DMS114 treated with DMSO at 0.1 percent for 48 hours (cell line): ENCODE results near the gene RELB.

Experiments used
- DNase-seq: peaks from one replicate; lab custom pipeline; 2025; ENCODE audit not compliant: unreplicated experiment; lab: John Stamatoyannopoulos, UW

The RELB gene

DNA sequence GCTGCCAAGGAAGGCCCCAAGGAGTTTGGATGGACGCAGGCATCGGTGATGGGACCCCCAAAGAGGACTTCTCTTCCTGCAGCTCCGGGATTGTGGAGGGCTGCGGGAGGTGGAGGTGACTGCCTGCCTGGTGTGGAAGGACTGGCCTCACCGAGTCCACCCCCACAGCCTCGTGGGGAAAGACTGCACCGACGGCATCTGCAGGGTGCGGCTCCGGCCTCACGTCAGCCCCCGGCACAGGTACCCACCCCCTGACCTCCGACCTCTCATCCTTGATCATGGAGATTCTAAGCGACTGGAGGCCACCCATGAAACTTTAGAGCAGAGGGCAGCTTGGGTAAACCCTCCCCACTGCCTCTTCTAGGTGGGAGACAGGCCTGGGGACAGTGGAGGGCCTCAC lies 20.7 kb downstream of the RELB start:
- no peak for DNase-seq

- DNase-seq: no peak
Measured at GRCh38 chr19:45023048-45023447, 21.8 kb downstream of the RELB start.

DNA sequence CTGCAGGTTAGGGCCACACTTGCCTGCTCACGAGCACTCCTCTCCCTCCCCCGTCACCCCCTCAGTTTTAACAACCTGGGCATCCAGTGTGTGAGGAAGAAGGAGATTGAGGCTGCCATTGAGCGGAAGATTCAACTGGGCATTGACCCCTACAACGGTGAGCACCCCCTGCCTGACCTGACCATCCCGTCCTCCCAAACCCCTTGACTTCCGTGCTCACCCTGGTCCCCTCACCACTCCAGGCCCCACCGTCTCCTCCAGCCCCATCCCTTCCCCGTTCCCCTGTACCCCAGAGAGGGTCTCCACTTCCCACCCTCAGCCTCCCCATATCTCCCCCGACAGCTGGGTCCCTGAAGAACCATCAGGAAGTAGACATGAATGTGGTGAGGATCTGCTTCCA lies 24.0 kb downstream of the RELB start:
- DNase-seq: no peak

- DNase-seq: no peak
Measured at GRCh38 chr19:45027371-45027770, 26.1 kb downstream of the RELB start.

- DNase-seq: no peak
Measured at GRCh38 chr19:45030825-45031224, 29.6 kb downstream of the RELB start.

- DNase-seq: no peak
Measured at GRCh38 chr19:45032421-45032820, 31.2 kb downstream of the RELB start.

GRCh38 chr19:45035755-45036154 lies 34.5 kb downstream of the RELB start:
- no peak for DNase-seq

DNA sequence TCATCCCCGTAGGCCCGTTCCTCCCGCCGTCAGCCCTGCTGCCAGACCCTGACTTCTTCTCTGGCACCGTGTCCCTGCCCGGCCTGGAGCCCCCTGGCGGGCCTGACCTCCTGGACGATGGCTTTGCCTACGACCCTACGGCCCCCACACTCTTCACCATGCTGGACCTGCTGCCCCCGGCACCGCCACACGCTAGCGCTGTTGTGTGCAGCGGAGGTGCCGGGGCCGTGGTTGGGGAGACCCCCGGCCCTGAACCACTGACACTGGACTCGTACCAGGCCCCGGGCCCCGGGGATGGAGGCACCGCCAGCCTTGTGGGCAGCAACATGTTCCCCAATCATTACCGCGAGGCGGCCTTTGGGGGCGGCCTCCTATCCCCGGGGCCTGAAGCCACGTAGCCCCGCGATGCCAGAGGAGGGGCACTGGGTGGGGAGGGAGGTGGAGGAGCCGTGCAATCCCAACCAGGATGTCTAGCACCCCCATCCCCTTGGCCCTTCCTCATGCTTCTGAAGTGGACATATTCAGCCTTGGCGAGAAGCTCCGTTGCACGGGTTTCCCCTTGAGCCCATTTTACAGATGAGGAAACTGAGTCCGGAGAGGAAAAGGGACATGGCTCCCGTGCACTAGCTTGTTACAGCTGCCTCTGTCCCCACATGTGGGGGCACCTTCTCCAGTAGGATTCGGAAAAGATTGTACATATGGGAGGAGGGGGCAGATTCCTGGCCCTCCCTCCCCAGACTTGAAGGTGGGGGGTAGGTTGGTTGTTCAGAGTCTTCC lies 36.3 kb downstream of the RELB start:
- DNase-seq: no peak

DNA sequence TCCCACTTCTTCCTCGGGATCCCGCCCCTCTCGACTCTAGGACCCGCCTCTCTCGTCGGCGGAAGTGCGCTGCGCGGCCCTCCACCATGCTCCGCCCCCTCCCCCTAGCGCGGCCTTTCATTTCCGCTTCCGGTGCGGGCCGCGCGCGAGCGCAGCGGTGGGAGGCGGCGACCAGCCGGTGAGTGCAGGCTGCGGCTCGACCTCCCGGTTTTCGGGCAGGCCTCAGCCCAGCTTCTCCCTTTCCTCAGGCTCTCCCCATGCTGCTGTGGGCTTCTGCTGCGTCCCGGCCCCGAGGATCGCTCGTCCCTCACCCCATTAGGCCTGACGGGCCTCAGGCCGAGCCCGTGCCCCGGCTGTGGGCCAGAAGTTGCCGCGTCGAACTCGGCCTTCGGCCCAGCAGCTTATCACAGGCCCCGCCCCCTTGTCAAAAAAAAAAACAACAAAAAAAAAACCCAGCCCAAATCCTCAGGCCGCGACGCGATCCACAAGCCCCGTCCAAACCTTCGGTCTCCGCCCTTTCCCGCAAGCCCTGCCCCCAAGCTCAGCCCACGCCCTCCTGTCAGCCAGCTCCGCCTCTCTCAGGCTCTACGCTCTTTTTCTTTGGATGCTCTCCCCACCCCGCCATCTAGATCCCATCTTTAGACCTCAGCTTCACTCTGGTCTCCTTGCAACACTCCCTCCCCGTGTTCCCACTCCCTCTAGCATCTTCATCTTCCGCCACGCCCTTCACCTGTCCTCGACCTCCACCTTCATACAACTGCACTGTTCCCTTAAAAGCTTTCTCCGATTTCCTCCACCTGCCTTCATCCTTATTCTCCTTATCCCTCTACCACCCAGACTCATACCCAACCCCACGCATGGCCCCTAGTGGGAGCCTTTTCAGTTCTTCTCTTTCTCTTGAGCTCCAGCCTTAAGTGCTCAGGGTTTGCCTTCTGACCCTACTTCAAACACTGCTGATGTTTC lies 37.9 kb downstream of the RELB start, which contains the start of gene CLASRP:
CLASRP (plus strand) TSS at position 115 of the 963 bp plus-strand sequence. CDS start 1,168 bp downstream, outside the sequence.
- peak; percentile 77 for DNase-seq

GRCh38 chr19:45040059-45040771 lies 39.0 kb downstream of the RELB start:
- DNase-seq: no peak

DNA sequence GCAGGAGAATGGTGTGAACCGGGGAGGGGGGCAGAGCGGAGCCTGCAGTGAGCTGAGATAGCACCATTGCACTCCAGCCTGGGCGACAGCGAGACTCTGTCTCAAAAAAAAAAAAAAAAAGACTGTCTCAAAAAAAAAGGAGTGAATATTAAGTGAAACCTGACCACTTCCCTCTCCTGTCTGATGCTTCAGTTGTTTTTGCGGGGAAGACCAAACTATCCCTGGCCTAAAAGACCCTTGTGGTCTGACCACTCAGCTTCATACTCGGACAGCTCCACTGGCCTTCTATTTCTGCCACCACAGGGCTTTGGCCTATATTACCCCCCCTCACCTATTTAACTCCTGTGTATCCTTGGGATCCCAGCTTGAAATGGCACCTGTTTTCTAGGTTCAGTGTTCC lies 39.9 kb downstream of the RELB start:
- DNase-seq: no peak

DNA sequence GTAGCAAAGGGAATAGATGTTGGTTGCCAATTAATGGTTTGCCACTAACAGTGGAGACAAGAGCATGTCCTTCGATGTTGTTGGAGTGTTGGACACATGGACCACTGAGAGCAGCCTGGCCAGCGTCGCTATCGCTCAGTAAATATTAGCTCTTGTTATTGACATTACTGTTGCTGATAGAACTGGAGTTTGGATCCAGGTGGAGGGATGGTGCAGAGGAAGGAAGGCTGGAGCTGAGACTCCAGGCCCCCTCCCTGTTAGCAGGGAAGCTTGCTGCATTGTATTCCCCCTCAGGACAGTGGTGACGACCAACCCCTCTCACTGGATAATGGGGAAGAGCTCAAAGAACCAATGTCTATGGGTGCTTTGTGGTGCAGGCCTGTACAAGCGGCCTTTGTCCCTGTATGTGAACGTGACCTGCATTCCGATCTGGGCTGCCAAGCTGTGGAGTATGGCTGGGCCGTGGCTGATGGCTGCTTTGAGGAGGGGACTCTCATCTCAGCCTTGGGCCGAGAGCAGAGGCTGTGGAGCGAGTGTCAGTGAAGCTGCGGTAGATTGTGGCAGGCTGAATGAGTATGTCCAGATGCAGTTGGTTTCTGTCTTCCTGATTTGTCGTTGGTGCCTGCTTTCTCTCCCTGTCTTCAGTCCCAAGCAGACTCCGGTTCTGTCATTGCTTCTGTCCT lies 44.5 kb downstream of the RELB start:
- no peak for DNase-seq

- DNase-seq: no peak
Measured at GRCh38 chr19:45046355-45046754, 45.1 kb downstream of the RELB start.

GRCh38 chr19:45047188-45047797 lies 46.0 kb downstream of the RELB start:
- DNase-seq: no peak

- DNase-seq: no peak
Measured at GRCh38 chr19:45049073-45049736, 47.9 kb downstream of the RELB start.

DNA sequence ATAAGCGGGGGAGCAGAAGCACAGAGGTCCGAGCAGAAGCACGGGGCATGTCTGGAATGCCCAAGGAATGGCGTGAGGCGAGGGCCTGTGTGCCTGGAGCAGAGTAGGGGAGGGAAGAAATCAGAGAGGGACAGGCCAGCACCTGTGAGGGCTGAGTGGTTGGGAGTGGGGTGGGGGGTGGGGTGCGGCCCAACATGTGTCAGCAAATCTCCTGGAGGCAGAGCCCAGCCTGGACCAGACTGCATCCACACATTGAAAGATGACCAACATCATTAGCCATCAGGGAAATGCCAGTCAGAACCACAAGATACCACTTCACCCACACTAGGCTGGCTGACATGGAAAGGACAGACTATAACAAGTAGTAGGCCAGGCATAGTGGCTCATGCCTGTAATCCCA lies 48.8 kb downstream of the RELB start:
- DNase-seq: no peak

DNA sequence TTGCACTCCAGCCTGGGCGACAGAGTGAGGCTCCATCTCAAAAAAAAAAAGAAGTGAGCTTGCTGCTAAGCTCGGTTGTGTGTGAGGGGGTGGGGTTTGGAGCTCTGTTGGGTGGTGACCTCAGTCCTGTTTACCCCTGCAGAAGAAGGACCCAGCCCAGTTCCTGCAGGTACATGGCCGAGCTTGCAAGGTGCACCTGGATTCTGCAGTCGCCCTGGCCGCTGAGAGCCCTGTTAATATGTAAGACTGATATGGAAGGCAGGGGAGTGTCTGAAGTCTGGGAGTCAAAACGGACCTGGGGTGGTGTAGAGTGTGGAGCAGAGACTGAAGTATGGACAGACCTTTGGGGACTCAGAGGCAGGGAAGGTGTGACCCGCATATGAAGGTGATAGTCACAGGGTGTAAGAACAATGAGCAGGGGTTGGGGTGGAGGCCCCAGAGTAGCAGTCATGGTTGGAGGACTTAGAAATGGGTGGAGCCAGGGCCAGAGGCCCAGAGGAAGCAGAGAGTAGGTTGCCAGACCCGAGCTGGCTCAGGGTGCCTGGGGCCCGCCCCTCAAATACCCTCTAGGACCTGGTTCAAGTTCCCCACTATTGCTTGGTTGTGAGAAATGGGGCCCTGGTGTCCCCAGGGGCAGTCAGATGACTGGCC lies 50.8 kb downstream of the RELB start:
- DNase-seq: no peak

DNA sequence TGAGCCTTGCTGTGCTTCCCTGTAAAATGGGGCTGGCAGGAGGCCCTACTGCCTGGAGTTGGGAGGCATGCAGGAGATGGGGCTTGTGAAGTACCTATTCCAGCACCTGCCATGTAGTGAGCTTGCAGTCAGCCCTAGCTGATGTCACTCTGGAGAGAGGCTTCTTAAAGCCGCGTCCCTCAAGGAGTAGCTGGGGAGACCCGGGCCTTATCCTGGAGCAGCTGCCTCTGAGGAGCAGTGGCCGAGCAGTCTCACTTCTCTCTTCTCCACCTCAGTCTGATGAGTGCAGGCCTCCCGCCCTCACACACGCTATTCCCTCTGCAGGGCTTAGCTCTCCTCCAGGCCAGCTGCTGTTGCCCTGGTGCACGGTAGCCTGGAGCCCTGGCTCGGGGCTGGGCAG lies 55.6 kb downstream of the RELB start:
- DNase-seq: no peak

DNA sequence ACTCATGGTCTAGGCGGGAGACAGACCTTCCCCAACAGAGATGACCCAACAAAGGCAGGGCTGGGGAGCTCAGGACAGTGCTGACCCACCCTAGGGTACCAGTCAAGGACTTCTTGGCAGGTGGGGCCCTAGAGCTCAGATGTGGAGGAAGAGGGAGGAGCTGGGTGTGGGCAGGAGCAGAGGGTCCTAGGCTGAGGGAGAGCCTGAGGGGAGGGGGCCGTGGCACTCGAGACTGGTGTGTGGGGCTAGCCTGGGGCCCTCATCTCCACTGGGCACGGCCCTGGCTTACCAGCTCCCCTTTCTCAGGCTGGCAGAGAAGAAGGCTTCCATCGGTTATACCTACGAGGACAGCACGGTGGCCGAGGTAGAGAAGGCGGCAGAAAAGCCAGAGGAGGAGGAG lies 56.2 kb downstream of the RELB start:
- no peak for DNase-seq
